HepG2 (cell line): ENCODE results near the gene CLHC1. TPM values are rescaled to one million over a fixed set of nuclear protein-coding genes. Genes with fewer than 3 reads are reported as not detected.

Source experiments
- ATAC-seq: fragments of 200-7000 bp; cut with Tn5 transposase; 3 replicates; pipeline ENCODE4 v1.9.1; 2020; ENCODE audit warnings: mild to moderate bottlenecking, moderate library complexity
- BruUV-seq: library from RNA; stranded (reverse); fragments of 400-500 nt; replicated peaks from 2 replicates; lab custom pipeline; 2021; lab: Mats Ljungman, UMichigan
- CTCF ChIA-PET: fragments of 300-600 bp; formaldehyde crosslinking; extraction: SDS; loops from one replicate; lab custom pipeline; 2021; ENCODE audit warnings: low total read pairs, inconsistent platforms, low intra/inter-chr PET ratio; lab: Yijun Ruan, JAX
- POLR2A ChIA-PET: fragments of 350-600 bp; sonication (Branson Sonifier 250); formaldehyde crosslinking; loops from one replicate; lab custom pipeline; 2020; ENCODE audit warnings: antibody characterized with exemption, inconsistent platforms; lab: Yijun Ruan, JAX
- DNase-seq: peaks from one replicate; pipeline ENCODE4 v3.0.0-alpha.2; 2015; ENCODE audit warnings: low spot score
- FAIRE-seq: peaks from 3 replicates; lab custom pipeline; 2011; peaks lifted over from hg19 to GRCh38; lab: Jason Lieb, UNC
- H2AFZ ChIP-seq: one replicate; pipeline ENCODE4 v1.6.1; 2011; ENCODE audit warnings: low read length, inconsistent platforms
- H3K27ac ChIP-seq: fragments of 300-600 bp; 3 replicates; pipeline ENCODE4 v1.8.0; 2011; ENCODE audit warnings: mixed run types, mild to moderate bottlenecking, mixed read lengths, low read length, inconsistent platforms; ENCODE audit not compliant: insufficient read depth; ENCODE audit errors: extremely low read length
- H3K27me3 ChIP-seq, 2 experiments: fragments of 200-600 bp in 1 of 2; 2 replicates in 1 of 2; 3 replicates in 1 of 2; pipeline versions ENCODE4 v1.6.0 to v1.8.0; 2011; ENCODE audit warnings: low read length in 2 of 2, mild to moderate bottlenecking in 2 of 2, moderate library complexity in 2 of 2, inconsistent platforms in 1 of 2; ENCODE audit not compliant: insufficient read depth in 2 of 2, control insufficient read depth in 1 of 2
- H3K36me3 ChIP-seq, 2 experiments: fragments of 200-600 bp in 1 of 2; replicated peaks in 1 of 2; 2 replicates in 1 of 2; 3 replicates in 1 of 2; pipeline versions ENCODE4 v1.5.1 to v1.8.0; 2011; ENCODE audit warnings: low read length in 2 of 2, inconsistent platforms in 1 of 2; ENCODE audit not compliant: insufficient read depth in 2 of 2, control insufficient read depth in 1 of 2
- H3K4me1 ChIP-seq: 2 replicates; pipeline ENCODE4 v1.5.1; 2012; ENCODE audit warnings: low read length, inconsistent platforms; ENCODE audit not compliant: insufficient read depth
- H3K4me2 ChIP-seq: 2 replicates; pipeline ENCODE4 v1.6.0; 2011; ENCODE audit warnings: low read depth, low read length, inconsistent platforms
- H3K4me3 ChIP-seq, 3 experiments: fragments of 200-600 bp in 1 of 3; sonication (generic), shearing (Covaris generic) in 1 of 3; replicated peaks in 1 of 3; 2 replicates each; pipeline ENCODE4 v1.5.1; 2011 to 2016; ENCODE audit warnings: low read length in 3 of 3, inconsistent platforms in 2 of 3, low read depth in 2 of 3, mild to moderate bottlenecking in 2 of 3, control low read depth in 1 of 3, mixed read lengths in 1 of 3; ENCODE audit not compliant: insufficient read depth in 1 of 3
- H3K79me2 ChIP-seq: one replicate; pipeline ENCODE4 v1.6.1; 2011; ENCODE audit warnings: low read length, inconsistent platforms; ENCODE audit not compliant: insufficient read depth
- H3K9ac ChIP-seq: 2 replicates; pipeline ENCODE4 v1.6.0; 2011; ENCODE audit warnings: mild to moderate bottlenecking, low read depth, low read length, inconsistent platforms; ENCODE audit not compliant: insufficient read depth
- H3K9me3 ChIP-seq: 2 replicates; pipeline ENCODE4 v1.5.1; 2012; ENCODE audit warnings: mild to moderate bottlenecking, low read length
- H4K20me1 ChIP-seq: 2 replicates; pipeline ENCODE4 v1.6.0; 2011; ENCODE audit warnings: inconsistent platforms, mild to moderate bottlenecking, low read length, moderate library complexity; ENCODE audit not compliant: insufficient read depth
- ATM ChIP-seq: fragments of 450-650 bp; IDR thresholded peaks from 2 replicates; pipeline ENCODE4 v1.7.1; 2017; ENCODE audit warnings: mild to moderate bottlenecking, borderline replicate concordance
- IKZF5 ChIP-seq: IDR thresholded peaks from 2 replicates; pipeline ENCODE4 v1.6.1; 2018; ENCODE audit warnings: missing genetic modification reagents, mild to moderate bottlenecking, missing compliant biosample characterization
- NFRKB ChIP-seq: fragments of 450-650 bp; IDR thresholded peaks from 2 replicates; pipeline ENCODE4 v1.6.1; 2017
- THAP11 ChIP-seq: IDR thresholded peaks from 2 replicates; pipeline ENCODE4 v1.6.1; 2016; ENCODE audit warnings: missing biosample characterization, missing genetic modification reagents
- ZBTB26 ChIP-seq: IDR thresholded peaks from 2 replicates; pipeline ENCODE4 v1.6.1; 2016; ENCODE audit warnings: missing compliant biosample characterization, missing genetic modification reagents, borderline replicate concordance
- ZFP90 ChIP-seq: sonication (generic); formaldehyde crosslinking; IDR thresholded peaks from 2 replicates; pipeline ENCODE4 v1.8.0; 2022; ENCODE audit warnings: missing genetic modification reagents, mild to moderate bottlenecking, inconsistent platforms, borderline replicate concordance
- ZMYM2 ChIP-seq: sonication (generic); formaldehyde crosslinking; IDR thresholded peaks from 2 replicates; pipeline ENCODE4 v1.8.0; 2022; ENCODE audit warnings: mild to moderate bottlenecking, missing genetic modification reagents
- WGBS: methylation state at CpG from one replicate; pipeline ENCODE4 v1.1.6; 2017; ENCODE audit warnings: low lambda C conversion rate; 5-methylcytosine and 5-hydroxymethylcytosine counted together
- in situ Hi-C: cut with HindIII; loops from 2 replicates; pipeline ENCODE4 v1.10.0; 2017; ENCODE audit warnings: low pct_unique_long_range_greater_than_20kb; ENCODE audit not compliant: extremely low pct_ligation_motif_present
- intact Hi-C: fragments of 100-400 bp; cut with micrococcal nuclease; formaldehyde crosslinking; loops from one replicate; pipeline ENCODE4 v1.10.0; 2022; ENCODE audit not compliant: unreplicated experiment
- polyA plus RNA-seq, 8 experiments: library from polyadenylated mRNA; depleted of rRNA in 3 of 8; stranded (reverse) in 7 of 8; unstranded in 1 of 8; fragments of >200 nt; fragmentation: Illumina TruSeq in 4 of 8; extraction: Trizol in 4 of 8; gene quantifications; 2 replicates each; pipeline versions ENCODE4 v1.2.1 to v1.2.3, GENCODE V29; 2011 to 2016; ENCODE audit warnings: low read depth in 4 of 8, missing spikeins in 1 of 8, mixed read lengths in 1 of 8; ENCODE audit not compliant: insufficient read depth in 1 of 8
- total RNA-seq, 5 experiments: library from RNA; depleted of rRNA; stranded (reverse); fragments of >200 nt; fragmentation: Illumina TruSeq; extraction: Trizol; gene quantifications; 2 replicates each; pipeline ENCODE4 v1.2.3, GENCODE V29; 2016; ENCODE audit warnings: low read depth in 1 of 5
- TF ChIP-seq, protein P1 (sequence below): sonication (generic); formaldehyde crosslinking; IDR thresholded peaks from 2 replicates; pipeline ENCODE4 v1.8.0; 2022; ENCODE audit warnings: missing genetic modification reagents, mild to moderate bottlenecking, moderate library complexity, borderline replicate concordance

The CLHC1 gene
- total and polyA plus RNA-seq, 2 of the 13 experiments (the other 11 are each of a cell fraction or from before 2014, with no cell fraction given), result 9.8 to 12.6 TPM

GRCh38 chr2:55169915-55170314 lies 62.2 kb downstream of the CLHC1 start (continued):
- no peak for TF ChIP-seq ZBTB26
- TF ChIP-seq, protein P1, sequence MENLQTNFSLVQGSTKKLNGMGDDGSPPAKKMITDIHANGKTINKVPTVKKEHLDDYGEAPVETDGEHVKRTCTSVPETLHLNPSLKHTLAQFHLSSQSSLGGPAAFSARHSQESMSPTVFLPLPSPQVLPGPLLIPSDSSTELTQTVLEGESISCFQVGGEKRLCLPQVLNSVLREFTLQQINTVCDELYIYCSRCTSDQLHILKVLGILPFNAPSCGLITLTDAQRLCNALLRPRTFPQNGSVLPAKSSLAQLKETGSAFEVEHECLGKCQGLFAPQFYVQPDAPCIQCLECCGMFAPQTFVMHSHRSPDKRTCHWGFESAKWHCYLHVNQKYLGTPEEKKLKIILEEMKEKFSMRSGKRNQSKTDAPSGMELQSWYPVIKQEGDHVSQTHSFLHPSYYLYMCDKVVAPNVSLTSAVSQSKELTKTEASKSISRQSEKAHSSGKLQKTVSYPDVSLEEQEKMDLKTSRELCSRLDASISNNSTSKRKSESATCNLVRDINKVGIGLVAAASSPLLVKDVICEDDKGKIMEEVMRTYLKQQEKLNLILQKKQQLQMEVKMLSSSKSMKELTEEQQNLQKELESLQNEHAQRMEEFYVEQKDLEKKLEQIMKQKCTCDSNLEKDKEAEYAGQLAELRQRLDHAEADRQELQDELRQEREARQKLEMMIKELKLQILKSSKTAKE (CRISPR knock-in tag), result no peak
- TF ChIP-seq ZFP90 (CRISPR knock-in tag), result no peak
- TF ChIP-seq ATM, result no peak
- TF ChIP-seq ZMYM2 (CRISPR knock-in tag), result no peak

GRCh38 chr2:55169359-55169758 lies 62.7 kb downstream of the CLHC1 start:
- TF ChIP-seq THAP11, result no peak
- TF ChIP-seq NFRKB, result no peak
- TF ChIP-seq IKZF5 (CRISPR knock-in tag), result no peak
- H2AFZ ChIP-seq, result no peak overlapping the region
- no peaks in the 10 kb centered on the region for H3K9me3 ChIP-seq
- ATAC-seq, result no peak
- H3K9ac ChIP-seq, result no peak overlapping the region
- H3K79me2 ChIP-seq, result no peaks in the 10 kb centered on the region
- ChIA-PET POLR2A (no interaction called here), CTCF (interaction anchor here (1.4 to 4.0 kb wide), 3 partner anchors 99 to 269 kb away, joined by 3 to 34 read pairs (median 11); no protein-coding TSS in a partner anchor)
- no peak overlapping the region for H3K4me2 ChIP-seq
- BruUV-seq, result no TSS peak
- peak; percentile 50 for FAIRE-seq
- H4K20me1 ChIP-seq, result no peaks in the 10 kb centered on the region
- in situ Hi-C loops, result loop anchor here (5.0 kb wide), 2 partner anchors 97 to 152 kb away; no protein-coding TSS in a partner anchor
- no peak overlapping the region for H3K27ac ChIP-seq
- H3K36me3 ChIP-seq, result no peaks in the 10 kb centered on the region
- 76% methylated on average over 1 of the region's 1 CpG for WGBS
- H3K4me3 ChIP-seq, result no peak overlapping the region
- intact Hi-C loops, result loop anchor here (2.0 kb wide), 1 partner anchor 107 kb away; no protein-coding TSS in a partner anchor
- 0 out of 5 replicates have a peak, but pooled peaks cover 0 to 5% of the 10 kb centered on the region in 2 experiments for H3K27me3 ChIP-seq
- no peak for DNase-seq
- H3K4me1 ChIP-seq, result peaks cover 22% of the 10 kb centered on the region
